Measurements from ENCODE around the gene SEMA5A. TPM values are rescaled to one million over a fixed set of nuclear protein-coding genes. Genes with fewer than 3 reads are reported as not detected.

The SEMA5A gene
- total RNA-seq, 2 experiments from 2014 or later, result not detected

DNA sequence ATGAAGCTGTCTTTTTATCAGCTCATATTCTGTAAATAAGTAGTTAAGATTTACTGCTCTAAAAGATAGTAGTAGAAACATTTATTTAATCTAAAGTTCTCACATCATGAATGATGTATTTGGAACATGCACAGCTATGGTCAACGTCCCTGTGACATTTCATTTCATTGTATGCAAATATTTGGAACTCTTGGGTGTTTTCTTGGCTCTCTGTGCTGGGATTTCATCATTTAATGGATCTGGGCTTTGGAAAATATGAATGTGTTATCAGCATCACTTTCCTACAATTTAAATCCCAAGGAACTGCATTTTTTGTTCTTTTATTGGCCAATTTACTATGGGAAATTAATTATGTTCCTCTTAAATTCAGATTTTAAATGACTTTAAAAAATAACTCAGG lies 462.9 kb downstream of the SEMA5A start:
- Mint-ChIP-seq H3K4me3 (no peak overlapping the region), H3K4me1 (ENCODE audit: low read depth) (no peaks in the 10 kb centered on the region), H3K27me3 (no peaks in the 10 kb centered on the region), H3K36me3 (ENCODE audit: low read depth) (no peaks in the 10 kb centered on the region), H3K27ac (no peak overlapping the region), H3K9me3 (peaks cover 4% of the 10 kb centered on the region)
- DNase-seq (no peak), ATAC-seq (no peak)
- TF ChIP-seq CTCF (IDR thresholded peaks at IDR 0.05), result no peak
- intact Hi-C loops (cut with micrococcal nuclease), result no loop called here
- ChIA-PET POLR2A (no interaction called here), CTCF (no interaction called here)

DNA sequence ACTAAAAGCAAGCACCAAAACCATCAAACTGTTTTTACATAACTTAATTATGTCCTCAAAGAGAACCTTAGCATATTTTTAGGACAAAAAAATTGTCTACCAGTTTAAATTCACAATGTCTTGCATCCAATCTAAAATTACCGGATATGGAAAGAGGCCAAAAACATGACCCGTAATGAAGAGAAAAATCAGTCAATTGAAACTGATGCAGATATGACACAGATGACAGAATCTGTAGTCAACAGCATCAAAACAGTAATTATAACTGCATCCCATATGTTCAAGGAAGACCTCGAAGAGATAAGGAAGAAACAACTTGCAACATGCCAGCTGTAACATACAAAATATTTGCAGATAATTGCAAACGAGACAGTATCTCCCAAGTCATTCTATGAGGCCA lies 473.2 kb downstream of the SEMA5A start:
- POLR2A ChIA-PET, result no interaction called here

DNA sequence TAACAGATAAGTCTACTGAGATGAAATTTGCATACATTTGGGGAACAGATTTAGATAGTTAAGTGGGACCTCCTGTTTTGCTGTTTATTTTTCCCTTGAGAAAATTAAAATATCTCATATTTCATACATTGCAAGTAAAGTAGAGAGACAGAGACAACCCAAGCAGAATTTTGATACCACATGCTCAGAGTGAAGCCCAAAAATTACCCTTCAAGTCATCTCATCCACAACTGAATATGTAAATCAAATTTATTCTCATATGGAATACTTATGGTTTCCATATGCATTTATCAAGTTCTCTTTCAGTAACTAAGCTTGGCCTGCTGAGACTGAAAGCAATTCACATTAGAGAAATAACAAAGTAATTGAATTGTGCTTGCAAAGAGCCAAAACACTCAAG lies 474.4 kb downstream of the SEMA5A start:
- intact Hi-C loops (cut with micrococcal nuclease), result no loop called here
- Mint-ChIP-seq H3K4me3 (no peak overlapping the region), H3K27ac (no peak overlapping the region), H3K9me3 (no peaks in the 10 kb centered on the region), H3K36me3 (ENCODE audit: low read depth) (no peaks in the 10 kb centered on the region), H3K4me1 (ENCODE audit: low read depth) (no peaks in the 10 kb centered on the region), H3K27me3 (no peaks in the 10 kb centered on the region)
- ATAC-seq, result no peak
- no peak for TF ChIP-seq CTCF (IDR thresholded peaks at IDR 0.05)
- POLR2A ChIA-PET, result no interaction called here
- CTCF ChIA-PET, result no interaction called here
- DNase-seq, result no peak

More for the DNA sequence above, 473.2 kb downstream of the SEMA5A start:
- DNase-seq (no peak), ATAC-seq (no peak)
- H3K4me1 Mint-ChIP-seq (ENCODE audit: low read depth), result no peaks in the 10 kb centered on the region
- intact Hi-C loops (cut with micrococcal nuclease), result no loop called here
- H3K27ac Mint-ChIP-seq, result no peak overlapping the region
- no peaks in the 10 kb centered on the region for H3K36me3 Mint-ChIP-seq (ENCODE audit: low read depth)
- CTCF ChIA-PET, result no interaction called here
- no peaks in the 10 kb centered on the region for H3K9me3 Mint-ChIP-seq
- H3K4me3 Mint-ChIP-seq, result no peak overlapping the region
- TF ChIP-seq CTCF (IDR thresholded peaks at IDR 0.05), result no peak
- H3K27me3 Mint-ChIP-seq, result no peaks in the 10 kb centered on the region

DNA sequence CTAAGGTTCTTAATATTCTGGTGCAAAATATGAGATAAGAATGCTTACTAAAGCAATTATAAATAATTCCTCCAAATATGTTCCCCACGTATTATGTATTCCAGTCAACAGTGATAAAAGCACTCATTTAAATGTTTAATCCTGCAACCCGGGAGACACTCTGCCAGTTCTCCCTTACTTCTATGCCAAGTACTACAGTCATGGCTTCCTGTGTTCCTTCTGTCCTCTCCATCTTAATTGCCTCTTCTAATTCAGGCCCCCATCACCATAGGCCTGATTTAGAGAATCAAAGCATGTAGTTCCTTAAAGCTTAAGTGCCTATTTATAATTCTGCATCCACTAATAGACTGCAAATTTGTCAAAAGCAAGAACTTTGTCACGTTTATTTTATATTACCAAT lies 474.8 kb downstream of the SEMA5A start:
- H3K27me3 Mint-ChIP-seq, result no peaks in the 10 kb centered on the region
- H3K36me3 Mint-ChIP-seq (ENCODE audit: low read depth), result no peaks in the 10 kb centered on the region
- no peaks in the 10 kb centered on the region for H3K4me1 Mint-ChIP-seq (ENCODE audit: low read depth)
- no peak for DNase-seq
- ChIA-PET CTCF (no interaction called here), POLR2A (no interaction called here)
- no peak overlapping the region for H3K27ac Mint-ChIP-seq
- no peak for ATAC-seq
- intact Hi-C loops (cut with micrococcal nuclease), result no loop called here
- no peak for TF ChIP-seq CTCF (IDR thresholded peaks at IDR 0.05)
- no peak overlapping the region for H3K4me3 Mint-ChIP-seq
- no peaks in the 10 kb centered on the region for H3K9me3 Mint-ChIP-seq

DNA sequence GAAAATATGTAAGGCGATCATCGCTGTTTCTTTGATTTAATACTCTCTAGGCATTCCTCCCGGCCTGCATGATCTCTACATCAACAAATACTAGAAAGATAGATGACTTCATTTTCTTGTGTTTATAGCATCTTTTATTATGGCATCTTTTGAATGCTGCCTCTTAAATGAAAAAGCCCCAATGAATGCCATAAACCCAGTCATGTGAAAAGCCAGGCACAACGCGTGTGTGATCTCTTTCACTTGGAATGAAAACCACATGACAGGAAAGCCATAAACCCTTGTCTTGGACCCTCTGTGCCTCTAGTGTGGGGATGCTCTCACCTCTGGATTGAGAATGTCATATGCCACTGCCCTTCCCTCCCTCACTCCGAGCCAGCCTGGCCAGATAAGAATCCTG lies 476.2 kb downstream of the SEMA5A start:
- no peak for TF ChIP-seq CTCF (IDR thresholded peaks at IDR 0.05)
- Mint-ChIP-seq H3K4me1 (ENCODE audit: low read depth) (no peaks in the 10 kb centered on the region), H3K27me3 (no peaks in the 10 kb centered on the region), H3K4me3 (no peak overlapping the region), H3K36me3 (ENCODE audit: low read depth) (no peaks in the 10 kb centered on the region), H3K27ac (no peak overlapping the region), H3K9me3 (no peaks in the 10 kb centered on the region)
- ATAC-seq (no peak), DNase-seq (no peak)
- ChIA-PET POLR2A (no interaction called here), CTCF (no interaction called here)
- intact Hi-C loops (cut with micrococcal nuclease), result no loop called here
